Measurements from ENCODE around the gene CATSPERD. TPM values are rescaled to one million over a fixed set of nuclear protein-coding genes. Genes with fewer than 3 reads are reported as not detected.
"Not testable (repeated sequence)": the region's sequence is repeated elsewhere in the genome, so short reads cannot be mapped to it uniquely, and the experiment has no call there.

CATSPERD gene
- total RNA-seq, 1 donor from 2014 or later: not detected

DNA sequence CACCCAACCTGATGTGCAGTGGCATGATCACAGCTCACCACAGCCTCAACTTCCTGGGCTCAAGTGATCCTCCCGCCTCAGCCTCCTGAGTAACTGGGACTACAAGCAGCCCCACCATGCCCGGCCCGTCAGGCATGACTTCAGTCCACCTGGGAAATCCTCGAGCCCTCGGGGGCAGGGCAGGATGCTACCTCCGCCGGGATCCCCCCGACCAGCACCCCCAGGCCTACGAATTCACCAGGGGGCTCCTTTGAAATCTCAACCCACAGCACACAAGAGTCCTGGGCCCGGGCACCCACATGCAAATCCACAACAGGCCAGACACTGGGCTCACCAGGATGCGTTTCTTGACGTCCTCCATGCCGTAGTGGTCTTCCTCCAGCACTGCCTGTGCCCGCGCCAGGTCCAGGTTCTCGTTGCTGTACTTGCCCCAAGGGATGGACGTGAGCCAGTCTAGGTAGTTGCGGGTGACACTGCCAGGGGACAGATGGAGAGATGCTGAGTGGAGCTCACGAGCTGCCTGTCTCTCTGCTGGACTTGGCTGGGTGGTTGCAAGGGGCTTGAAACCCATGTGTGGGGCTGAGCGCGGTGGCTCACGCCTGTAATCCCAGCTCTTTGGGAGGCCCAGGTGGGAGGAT is 19.9 kb upstream of the CATSPERD start:
- Mint-ChIP-seq H3K9me3 (no peaks in the 10 kb centered on the region), H3K36me3 (ENCODE audit: low read depth) (peaks cover 55% of the 10 kb centered on the region), H3K27ac (no peak overlapping the region), H3K27me3 (no peaks in the 10 kb centered on the region), H3K4me3 (no peak overlapping the region), H3K4me1 (peaks cover 5% of the 10 kb centered on the region)
- DNase-seq (no peak), ATAC-seq (ENCODE audit: low read depth) (no peak)
- POLR2A ChIA-PET: interaction anchor here (1.5 kb wide), 1 partner anchor 11 kb away, joined by 4 read pairs; the partner anchor contains the start of gene RPL36
- intact Hi-C loops (cut with micrococcal nuclease): no loop called here
- CTCF ChIA-PET: no interaction called here
- TF ChIP-seq, protein P1, sequence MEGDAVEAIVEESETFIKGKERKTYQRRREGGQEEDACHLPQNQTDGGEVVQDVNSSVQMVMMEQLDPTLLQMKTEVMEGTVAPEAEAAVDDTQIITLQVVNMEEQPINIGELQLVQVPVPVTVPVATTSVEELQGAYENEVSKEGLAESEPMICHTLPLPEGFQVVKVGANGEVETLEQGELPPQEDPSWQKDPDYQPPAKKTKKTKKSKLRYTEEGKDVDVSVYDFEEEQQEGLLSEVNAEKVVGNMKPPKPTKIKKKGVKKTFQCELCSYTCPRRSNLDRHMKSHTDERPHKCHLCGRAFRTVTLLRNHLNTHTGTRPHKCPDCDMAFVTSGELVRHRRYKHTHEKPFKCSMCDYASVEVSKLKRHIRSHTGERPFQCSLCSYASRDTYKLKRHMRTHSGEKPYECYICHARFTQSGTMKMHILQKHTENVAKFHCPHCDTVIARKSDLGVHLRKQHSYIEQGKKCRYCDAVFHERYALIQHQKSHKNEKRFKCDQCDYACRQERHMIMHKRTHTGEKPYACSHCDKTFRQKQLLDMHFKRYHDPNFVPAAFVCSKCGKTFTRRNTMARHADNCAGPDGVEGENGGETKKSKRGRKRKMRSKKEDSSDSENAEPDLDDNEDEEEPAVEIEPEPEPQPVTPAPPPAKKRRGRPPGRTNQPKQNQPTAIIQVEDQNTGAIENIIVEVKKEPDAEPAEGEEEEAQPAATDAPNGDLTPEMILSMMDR (IDR thresholded peaks at IDR 0.05): no peak

DNA sequence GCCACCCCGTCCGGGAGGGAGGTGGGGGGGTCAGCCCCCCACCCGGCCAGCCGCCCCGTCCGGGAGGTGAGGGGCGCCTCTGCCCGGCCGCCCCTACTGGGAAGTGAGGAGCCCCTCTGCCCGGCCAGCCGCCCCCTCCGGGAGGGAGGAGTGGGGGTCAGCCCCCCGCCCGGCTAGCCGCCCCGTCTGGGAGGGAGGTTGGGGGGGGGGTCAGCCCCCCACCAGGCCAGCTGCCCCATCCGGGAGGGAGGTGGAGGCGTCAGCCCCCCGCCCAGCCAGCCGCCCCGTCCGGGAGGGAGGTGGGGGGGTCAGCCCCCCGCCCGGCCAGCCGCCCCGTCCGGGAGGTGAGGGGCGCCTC is 18.4 kb upstream of the CATSPERD start:
- H3K9me3 Mint-ChIP-seq; H3K27me3 Mint-ChIP-seq; H3K27ac Mint-ChIP-seq; intact Hi-C loops (cut with micrococcal nuclease); H3K4me1 Mint-ChIP-seq; ATAC-seq (ENCODE audit: low read depth); CTCF ChIA-PET; H3K4me3 Mint-ChIP-seq; DNase-seq; POLR2A ChIA-PET: not testable (repeated sequence)
- peaks cover 62% of the 10 kb centered on the region for H3K36me3 Mint-ChIP-seq (ENCODE audit: low read depth)

DNA sequence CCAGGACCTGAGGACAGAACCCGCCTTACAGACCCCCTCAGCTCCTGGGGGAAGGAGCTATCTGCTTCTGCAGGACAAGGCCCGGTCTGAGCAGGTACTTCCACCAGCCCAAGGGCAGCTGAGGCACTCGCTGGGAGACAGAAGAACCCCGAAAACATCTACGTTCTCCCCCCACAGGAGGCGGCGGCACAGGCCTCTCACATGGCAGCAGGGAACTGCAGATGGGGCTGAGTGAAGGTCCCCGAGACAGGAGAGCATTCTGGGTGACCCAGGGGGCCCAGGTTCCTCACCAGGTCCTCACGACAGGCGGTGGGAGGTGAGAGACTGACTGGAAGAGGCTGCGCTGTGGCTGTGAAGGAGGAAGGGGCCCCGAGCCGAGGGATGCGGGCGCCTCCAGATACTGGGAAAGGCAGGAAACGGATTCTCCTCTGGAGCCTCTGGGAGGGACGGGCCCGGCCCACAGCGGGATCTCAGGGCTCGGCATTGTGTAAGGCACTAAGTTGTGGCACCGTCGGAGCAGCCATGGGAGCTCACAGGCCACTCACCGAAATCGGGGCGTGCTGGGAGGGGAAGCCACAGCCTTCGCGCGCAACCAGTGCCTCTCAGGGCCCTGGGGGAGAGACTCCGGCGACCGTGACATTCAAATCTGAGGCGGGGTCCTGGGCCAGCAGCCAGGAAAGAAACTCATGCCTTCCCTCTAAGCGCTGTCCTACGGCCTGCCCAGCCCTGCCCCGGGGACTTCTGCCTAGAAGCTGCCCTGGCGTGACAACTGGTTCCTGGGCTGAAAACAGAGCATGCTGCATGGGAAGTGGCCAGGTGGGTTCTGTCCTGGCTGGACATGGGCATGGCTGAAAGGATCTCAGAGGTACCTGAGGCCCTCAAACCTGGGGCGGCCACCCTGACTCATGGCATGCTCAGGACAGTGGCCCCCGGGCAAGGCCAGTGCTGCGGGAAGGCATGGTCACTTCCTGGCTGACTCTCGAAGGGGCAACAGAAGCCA is 16.3 kb upstream of the CATSPERD start:
- TF ChIP-seq, protein P1 (IDR thresholded peaks at IDR 0.05): no peak
- no peak for ATAC-seq (ENCODE audit: low read depth)
- no peak overlapping the region for H3K4me3 Mint-ChIP-seq
- H3K36me3 Mint-ChIP-seq (ENCODE audit: low read depth): peaks cover 63% of the 10 kb centered on the region
- POLR2A ChIA-PET: interaction anchor here (1.0 to 1.8 kb wide), 2 partner anchors 13 to 14 kb away, joined by 4 to 6 read pairs; no protein-coding TSS in a partner anchor
- intact Hi-C loops (cut with micrococcal nuclease): no loop called here
- CTCF ChIA-PET: no interaction called here
- no peak overlapping the region for H3K27ac Mint-ChIP-seq
- H3K4me1 Mint-ChIP-seq: no peaks in the 10 kb centered on the region
- no peaks in the 10 kb centered on the region for H3K27me3 Mint-ChIP-seq
- H3K9me3 Mint-ChIP-seq: no peaks in the 10 kb centered on the region
- no peak for DNase-seq

DNA sequence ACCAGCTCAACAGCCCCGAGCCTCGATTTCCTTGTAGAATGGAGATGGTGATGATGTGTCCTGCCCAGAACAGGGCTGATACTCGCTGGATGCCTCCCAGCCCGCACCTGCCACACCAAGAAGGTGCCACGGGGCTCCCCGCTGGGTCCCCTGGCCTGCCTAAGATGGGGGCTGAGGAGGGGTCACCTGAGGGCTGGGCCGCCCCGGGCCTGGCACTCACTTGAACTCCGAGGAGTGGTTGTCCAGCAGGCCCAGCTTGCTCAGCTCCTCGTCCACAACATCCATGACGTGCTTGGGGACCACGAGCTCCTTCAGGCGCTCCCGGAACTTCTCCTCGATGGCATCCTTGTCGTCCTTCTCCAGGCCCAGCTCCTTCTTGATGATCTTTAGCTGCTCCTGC is 14.9 kb upstream of the CATSPERD start:
- no peak overlapping the region for H3K4me3 Mint-ChIP-seq
- H3K36me3 Mint-ChIP-seq (ENCODE audit: low read depth): peaks cover 67% of the 10 kb centered on the region
- H3K4me1 Mint-ChIP-seq: no peaks in the 10 kb centered on the region
- intact Hi-C loops (cut with micrococcal nuclease): no loop called here
- CTCF ChIA-PET: no interaction called here
- H3K27me3 Mint-ChIP-seq: no peaks in the 10 kb centered on the region
- POLR2A ChIA-PET: interaction anchor here (0.7 to 1.8 kb wide), 2 partner anchors 13 to 83 kb away, joined by 4 to 6 read pairs; no protein-coding TSS in a partner anchor
- ATAC-seq (ENCODE audit: low read depth) (no peak), DNase-seq (no peak)
- H3K27ac Mint-ChIP-seq: no peak overlapping the region
- TF ChIP-seq, protein P1 (IDR thresholded peaks at IDR 0.05): no peak
- no peaks in the 10 kb centered on the region for H3K9me3 Mint-ChIP-seq

DNA sequence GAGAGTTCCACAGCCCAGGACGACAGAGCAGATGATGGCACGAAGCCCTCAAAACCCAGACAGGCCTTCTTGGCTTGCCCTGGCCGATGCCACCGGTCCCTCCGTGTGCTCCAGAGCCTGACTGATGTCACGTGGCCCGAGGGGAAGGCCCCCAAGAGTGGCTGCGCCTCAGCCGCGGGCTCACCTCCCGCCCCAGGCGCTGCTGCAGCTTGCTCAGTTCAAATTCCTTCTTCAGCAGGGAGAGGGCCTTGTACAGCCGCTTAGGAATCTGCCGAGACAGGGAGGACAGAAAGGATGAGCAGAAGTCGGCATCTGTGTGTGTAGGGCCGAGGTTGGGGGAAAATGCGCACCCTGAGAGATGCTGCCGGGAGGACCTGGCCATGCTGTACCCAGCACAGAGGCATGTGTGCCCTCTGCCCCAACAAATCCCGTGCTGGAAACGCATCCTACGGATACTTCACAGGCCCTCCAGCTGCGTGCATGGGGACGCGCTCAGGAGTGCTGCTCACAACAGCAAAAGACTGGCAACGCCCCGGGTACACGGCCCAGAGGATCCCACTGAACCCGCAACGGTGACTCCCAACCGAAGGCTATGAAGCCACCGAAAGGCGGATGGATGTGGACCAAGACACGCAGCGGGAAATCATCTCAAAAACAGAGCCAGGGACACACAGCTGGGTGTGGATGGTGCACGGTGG is 13.4 kb upstream of the CATSPERD start:
- TF ChIP-seq, protein P1 (IDR thresholded peaks at IDR 0.05): no peak
- Mint-ChIP-seq H3K27ac (no peak overlapping the region), H3K4me3 (no peak overlapping the region), H3K9me3 (no peaks in the 10 kb centered on the region), H3K36me3 (ENCODE audit: low read depth) (peaks cover 68% of the 10 kb centered on the region), H3K27me3 (no peaks in the 10 kb centered on the region), H3K4me1 (no peaks in the 10 kb centered on the region)
- ChIA-PET POLR2A (interaction anchor here (1.2 kb wide), 1 partner anchor 18 kb away, joined by 3 read pairs; the partner anchor contains the start of gene RPL36), CTCF (no interaction called here)
- ATAC-seq (ENCODE audit: low read depth) (no peak), DNase-seq (no peak)
- intact Hi-C loops (cut with micrococcal nuclease): no loop called here
